Left lobe of liver (tissue), 2 donors: ENCODE data around the gene POLR2B. TPM values are rescaled to one million over a fixed set of nuclear protein-coding genes. Genes with fewer than 3 reads are reported as not detected.
"Not testable (repeated sequence)": the region's sequence is repeated elsewhere in the genome, so short reads cannot be mapped to it uniquely, and the experiment has no call there.

Experiments
- ATAC-seq: fragments of 200-7000 bp; cut with Tn5 transposase; one replicate; pipeline ENCODE4 v1.9.1; 2020; ENCODE audit warnings: mild to moderate bottlenecking, moderate library complexity
- DNase-seq: peaks from one replicate; pipeline ENCODE4 v3.0.0-alpha.2; 2020; ENCODE audit warnings: low spot score
- total RNA-seq: library from RNA; stranded (reverse); gene quantifications from one replicate; pipeline ENCODE4 v1.2.1, GENCODE V29; 2021
- donor health status: DM: no; HTN: no; CAD: no; lungs with moderate emphysema.
- donor health status: DM: no; HTN: yes; CAD: no.

Gene POLR2B
- total RNA-seq, 1 donor from 2014 or later, result 24.2 TPM

DNA sequence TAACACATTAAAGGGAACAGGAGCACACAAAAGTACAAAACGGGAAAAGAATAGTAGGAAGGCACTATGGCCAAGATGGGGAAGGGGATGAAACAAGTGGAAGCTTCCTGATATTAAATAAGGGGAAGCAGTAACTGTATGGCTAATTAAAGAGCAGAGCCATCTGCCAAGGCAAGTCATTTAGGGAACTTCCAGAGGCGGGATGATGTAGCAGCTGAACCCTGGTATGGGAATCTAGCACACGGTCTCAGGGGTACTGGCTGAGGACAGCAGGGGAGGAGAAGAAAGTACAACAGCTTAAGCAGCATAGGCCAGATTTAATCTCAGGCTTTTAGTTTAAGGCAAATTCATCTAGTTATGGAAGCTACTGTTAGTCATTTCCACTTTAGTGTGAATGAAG, 72.4 kb downstream of the POLR2B start:
- ATAC-seq, result no peak
- no peak for DNase-seq

- ATAC-seq (no peak), DNase-seq (no peak)
Observed at GRCh38 chr4:57051524-57051923, 72.8 kb downstream of the POLR2B start.

DNA sequence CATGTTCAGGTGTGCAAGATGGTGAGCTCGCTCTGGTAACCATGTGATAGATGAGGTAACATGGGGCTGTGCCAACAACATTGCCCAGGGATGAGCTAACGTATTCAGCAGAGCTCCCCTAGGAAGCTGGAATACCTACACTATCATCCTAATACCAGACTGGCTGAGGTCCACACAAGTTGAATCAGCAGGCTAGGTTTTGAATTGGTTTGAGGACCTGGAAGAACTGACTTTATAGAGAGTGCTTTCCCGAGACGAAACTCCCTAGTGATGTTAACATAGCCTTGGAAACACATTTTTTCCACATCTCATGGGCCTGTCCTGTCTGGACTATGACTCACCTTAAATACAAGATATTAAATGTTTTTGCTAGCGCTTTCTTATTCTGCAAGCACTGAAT, 74.8 kb downstream of the POLR2B start:
- no peak for ATAC-seq
- no peak for DNase-seq

DNA sequence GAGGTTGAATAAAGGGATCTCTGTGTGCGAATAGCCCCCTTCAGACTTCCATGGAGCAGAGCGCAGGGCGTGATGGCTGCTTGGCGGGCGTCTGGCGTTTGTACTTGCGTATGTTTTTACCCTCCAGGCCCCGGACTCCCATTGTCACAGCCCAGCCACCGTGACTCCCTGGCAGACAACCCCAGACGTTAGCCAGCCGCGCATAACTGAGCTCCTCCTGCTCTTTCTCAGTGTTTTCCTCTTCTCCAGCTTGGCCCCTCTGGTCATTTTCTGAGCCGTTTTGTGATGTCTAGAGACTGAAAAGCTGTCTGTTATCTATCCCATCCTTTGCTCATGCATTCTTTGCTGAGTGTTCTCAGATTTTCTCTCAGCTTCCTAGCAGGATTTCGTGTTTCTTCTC, 77.2 kb downstream of the POLR2B start:
- ATAC-seq (peak; percentile 36), DNase-seq (no peak)

- DNase-seq, result no peak
- ATAC-seq, result no peak
Observed at GRCh38 chr4:57059890-57060716, 81.4 kb downstream of the POLR2B start.

GRCh38 chr4:57060717-57061067, 82.0 kb downstream of the POLR2B start:
- DNase-seq, result not testable (repeated sequence)

DNA sequence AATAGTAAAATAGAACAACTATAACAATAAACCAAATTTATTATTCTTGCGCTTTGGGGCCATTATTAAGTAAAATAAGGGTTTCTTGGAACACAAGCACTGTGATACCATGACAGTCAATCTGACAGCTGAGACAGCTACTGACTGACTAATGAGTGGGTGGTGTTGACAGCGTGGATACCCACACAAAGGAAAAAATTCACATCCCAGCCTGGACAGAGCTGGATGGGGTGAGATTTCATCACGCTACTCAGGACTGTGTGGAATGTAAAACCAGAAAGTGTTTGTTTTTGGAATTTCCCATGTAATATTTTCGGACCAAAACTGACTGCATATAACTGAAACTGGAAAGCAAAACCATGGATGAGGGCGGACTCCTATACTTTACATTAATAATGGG, 82.7 kb downstream of the POLR2B start:
- ATAC-seq (no peak), DNase-seq (no peak)

More at GRCh38 chr4:57060717-57061067, 82.0 kb downstream of the POLR2B start:
- not testable (repeated sequence) for ATAC-seq

- no peak for ATAC-seq
- DNase-seq, result no peak
Observed at GRCh38 chr4:57063518-57063917, 84.8 kb downstream of the POLR2B start.

DNA sequence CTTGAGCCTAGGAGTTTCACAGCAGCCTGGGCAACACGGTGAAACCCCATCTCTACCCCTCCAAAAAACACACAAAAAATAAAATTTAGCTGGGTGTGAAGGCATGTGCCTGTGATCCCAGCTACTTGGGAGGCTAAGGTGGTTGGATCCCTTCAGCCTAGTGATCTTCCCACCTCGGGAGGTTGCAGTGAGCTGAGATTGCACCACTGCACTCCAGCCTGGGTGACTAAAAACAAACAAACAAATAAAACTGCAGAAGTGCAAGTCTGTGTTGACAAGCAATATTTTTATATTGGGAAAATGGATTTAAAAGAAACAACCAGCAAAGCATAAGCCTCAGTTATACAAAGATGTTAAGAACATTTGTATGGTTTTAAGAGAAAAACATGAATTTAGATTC, 85.4 kb downstream of the POLR2B start:
- DNase-seq, result no peak
- no peak for ATAC-seq

- DNase-seq (no peak), ATAC-seq (peak; percentile 50)
Observed at GRCh38 chr4:57064811-57065711, 86.4 kb downstream of the POLR2B start.

GRCh38 chr4:57065730-57066482, 87.2 kb downstream of the POLR2B start:
- DNase-seq (no peak), ATAC-seq (no peak)

DNA sequence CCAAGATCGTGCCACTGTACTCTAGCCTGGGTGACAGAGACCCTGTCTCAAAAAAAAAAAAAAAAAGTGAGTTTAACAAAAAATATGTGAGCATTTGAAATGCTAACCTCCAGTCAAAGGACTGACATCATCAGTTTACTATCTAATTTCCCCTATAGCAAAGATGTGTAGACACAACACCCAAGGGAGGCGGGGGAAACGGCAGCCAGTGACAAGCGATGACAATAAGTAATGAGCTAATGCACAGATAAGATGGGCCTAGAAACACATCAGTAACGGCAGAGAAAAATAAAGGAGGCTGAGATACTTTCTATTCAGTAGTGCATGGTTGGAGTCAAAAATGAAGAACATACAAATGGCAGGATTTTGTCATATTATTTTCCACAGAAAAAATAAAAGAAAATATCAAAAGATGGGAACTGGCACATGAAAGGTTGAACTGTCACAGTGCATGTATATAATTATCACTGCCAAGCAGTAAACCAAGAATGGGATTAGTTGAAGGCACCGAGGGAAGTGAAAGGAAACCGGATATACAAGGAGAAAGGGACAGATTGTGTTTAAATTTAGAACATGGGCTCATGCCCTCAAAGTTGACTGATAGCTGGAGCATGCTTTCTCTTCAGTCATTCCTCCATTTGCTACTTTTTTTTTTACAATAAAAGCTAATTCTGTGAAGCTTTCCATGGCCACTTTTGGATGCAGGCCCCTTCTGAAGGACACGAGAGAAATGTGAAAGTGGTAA, 89.7 kb downstream of the POLR2B start:
- ATAC-seq (no peak), DNase-seq (no peak)

DNA sequence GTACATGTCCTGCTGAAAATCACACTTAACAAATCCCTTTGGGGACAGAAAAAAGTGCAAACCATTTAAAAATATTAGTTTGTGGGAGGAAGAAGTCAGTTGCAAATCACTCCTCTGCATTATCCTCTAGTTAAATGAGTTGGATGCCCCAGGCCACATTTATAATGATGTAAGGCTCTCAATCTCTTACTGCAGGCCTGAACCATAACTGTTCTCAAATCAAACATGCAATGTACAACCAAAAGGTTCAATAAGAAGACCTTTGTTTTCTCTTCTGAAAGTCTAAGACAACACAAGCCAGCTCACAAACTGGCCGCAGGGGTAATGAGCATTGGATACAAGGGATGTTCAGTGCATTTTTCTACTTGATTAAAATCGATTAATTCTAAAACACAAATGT, 91.8 kb downstream of the POLR2B start:
- no peak for DNase-seq
- ATAC-seq, result no peak

GRCh38 chr4:57071326-57071725, 92.6 kb downstream of the POLR2B start:
- ATAC-seq, result no peak
- no peak for DNase-seq

DNA sequence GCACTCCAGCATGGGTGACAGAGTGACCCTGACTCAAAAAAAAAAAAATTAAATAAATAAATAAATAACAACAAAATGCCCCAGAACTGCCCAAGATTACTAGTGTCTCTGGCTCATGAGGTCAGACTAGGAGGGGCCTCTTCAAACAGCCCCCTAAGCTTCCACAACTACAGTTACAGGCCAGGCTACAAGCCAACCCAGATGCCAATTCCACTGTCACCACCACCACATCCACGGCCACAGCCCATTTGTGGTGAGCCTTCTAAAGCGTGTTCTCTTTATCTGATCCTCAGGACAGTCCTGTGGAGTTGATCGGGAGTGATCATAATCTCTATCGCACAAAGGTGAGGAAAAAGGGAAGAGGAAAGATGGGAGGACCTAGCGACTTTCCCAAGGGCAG, 94.9 kb downstream of the POLR2B start:
- no peak for DNase-seq

GRCh38 chr4:57074744-57075143, 96.0 kb downstream of the POLR2B start:
- no peak for DNase-seq
- ATAC-seq, result no peak

More for the DNA sequence above, 94.9 kb downstream of the POLR2B start:
- no peak for ATAC-seq

DNA sequence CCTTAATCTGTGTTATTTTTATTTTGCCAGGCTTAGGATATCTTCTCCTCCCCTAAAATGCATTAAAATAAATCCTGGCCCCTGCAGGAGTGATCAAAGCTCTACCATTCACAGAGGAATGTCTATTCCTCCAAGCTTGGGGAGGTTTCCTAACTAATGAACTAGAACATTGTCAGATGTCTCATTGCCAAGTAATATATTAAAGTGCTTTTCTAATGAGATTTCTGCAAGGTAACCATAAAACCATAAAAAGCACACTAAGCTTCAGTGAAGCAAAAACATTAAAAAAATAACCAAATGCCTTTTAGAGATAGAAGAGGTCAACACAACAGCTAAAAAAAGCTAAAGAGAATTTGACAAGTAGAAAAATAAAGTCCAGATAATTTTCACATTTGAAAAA, 96.7 kb downstream of the POLR2B start:
- ATAC-seq (no peak), DNase-seq (no peak)

DNA sequence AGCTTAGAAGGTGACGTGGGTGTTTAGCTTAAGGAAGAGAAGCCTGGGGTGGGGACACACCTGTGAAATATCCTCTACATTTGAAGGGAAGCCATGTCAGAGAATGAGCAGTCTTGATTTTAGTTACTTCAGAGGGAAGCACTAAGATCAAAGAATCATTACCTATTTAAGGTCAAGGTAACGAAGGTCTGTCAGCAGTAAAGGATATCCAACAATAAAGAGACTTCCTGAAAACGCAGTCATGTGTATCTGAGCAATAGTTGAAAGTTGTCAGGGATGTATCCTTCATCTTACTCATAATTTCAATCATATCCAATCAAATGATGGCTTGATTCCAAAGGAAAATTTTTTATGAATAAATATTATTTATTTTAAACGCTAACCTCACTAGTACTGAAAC, 98.0 kb downstream of the POLR2B start:
- no peak for DNase-seq
- no peak for ATAC-seq

DNA sequence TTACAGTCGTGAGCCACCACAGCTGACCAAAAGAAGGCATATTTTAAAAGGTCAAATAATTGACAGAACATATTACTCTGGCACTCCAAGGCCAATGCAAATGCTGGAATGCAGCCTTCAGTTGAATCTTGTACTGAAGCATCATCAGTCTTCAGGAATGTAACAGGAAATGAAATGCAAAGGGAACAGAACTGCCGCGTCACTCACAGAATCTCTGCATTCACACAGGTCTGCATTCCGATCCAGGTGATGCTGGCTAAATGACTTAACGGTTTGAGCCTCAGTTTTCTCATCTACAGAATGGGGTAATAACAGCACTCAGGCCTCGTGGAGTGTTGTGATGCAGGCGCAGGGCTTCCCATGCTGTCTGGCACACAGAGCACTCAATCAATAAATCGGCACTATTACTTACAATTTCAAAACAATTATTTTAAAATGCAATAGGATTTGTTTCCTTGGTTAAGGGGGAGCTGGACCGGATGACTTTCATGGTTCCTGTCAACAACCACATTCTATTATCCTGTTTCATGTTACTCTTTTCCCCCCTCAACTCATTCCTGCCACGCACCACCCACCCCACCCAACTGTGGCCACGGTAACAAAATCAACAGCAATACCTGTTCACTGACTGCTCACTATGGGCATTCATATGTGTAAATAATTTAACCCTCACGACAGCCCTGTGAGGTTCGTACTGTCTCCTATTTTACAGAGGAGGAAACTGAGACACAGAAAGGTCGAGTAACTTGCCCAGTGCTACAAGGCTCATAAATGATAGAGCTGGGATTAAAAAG, 99.1 kb downstream of the POLR2B start:
- DNase-seq, result no peak
- ATAC-seq, result no peak
